ENCODE results near the gene PABPC1L2B. TPM values are rescaled to one million over a fixed set of nuclear protein-coding genes. Genes with fewer than 3 reads are reported as not detected.

PABPC1L2B gene
- total RNA-seq: not detected in 2 replicates

DNA sequence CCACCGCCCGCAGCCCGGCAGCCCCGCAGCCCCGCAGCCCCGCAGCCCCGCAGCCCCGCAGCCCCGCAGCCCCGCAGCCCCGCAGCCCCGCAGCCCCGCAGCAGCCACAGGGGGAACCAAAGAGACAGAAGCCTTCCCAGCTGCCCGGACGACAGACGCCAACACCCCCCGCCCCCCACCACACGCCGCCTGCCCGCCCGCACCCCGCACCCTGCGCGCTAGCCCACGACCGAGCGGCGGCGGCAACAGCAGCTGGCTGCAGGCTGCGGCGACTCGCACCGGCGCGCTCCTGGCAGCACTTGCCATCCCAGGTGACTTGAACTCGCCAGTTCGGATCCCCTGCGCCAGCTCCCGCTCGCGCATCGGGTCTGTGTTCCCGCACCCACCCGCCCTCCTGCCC lies at the start of gene PABPC1L2B:
Gene PABPC1L2B (plus strand): TSS at position 207 of the 400 bp plus-strand sequence. CDS start 704 bp downstream, outside the sequence.

Other genes starting within 250 kb of the PABPC1L2B start
- not detected in 2 replicates for gene DMRTC1B, start 226.0 kb upstream of the PABPC1L2B start, total RNA-seq
- gene FAM236B, start 220.3 kb upstream of the PABPC1L2B start, total RNA-seq: not detected in 2 replicates
- gene FAM236D, start 194.7 kb upstream of the PABPC1L2B start, total RNA-seq: not detected in 2 replicates
- gene FAM236C, start 90.3 kb upstream of the PABPC1L2B start, total RNA-seq: not detected in 2 replicates
- not detected in 2 replicates for gene FAM236A, start 64.7 kb upstream of the PABPC1L2B start, total RNA-seq
- gene DMRTC1, start 59.1 kb upstream of the PABPC1L2B start, total RNA-seq: not detected in 2 replicates
- gene PABPC1L2A, start 76.6 kb downstream of the PABPC1L2B start, total RNA-seq: not detected in 2 replicates
- under 0.01 and 0.20 TPM in 2 replicates for gene NAP1L2, start 211.9 kb downstream of the PABPC1L2B start, total RNA-seq

Measured in subcutaneous preadipocyte (primary cell).